ENCODE measurements around the gene PLEKHG2.

The PLEKHG2 gene

DNA sequence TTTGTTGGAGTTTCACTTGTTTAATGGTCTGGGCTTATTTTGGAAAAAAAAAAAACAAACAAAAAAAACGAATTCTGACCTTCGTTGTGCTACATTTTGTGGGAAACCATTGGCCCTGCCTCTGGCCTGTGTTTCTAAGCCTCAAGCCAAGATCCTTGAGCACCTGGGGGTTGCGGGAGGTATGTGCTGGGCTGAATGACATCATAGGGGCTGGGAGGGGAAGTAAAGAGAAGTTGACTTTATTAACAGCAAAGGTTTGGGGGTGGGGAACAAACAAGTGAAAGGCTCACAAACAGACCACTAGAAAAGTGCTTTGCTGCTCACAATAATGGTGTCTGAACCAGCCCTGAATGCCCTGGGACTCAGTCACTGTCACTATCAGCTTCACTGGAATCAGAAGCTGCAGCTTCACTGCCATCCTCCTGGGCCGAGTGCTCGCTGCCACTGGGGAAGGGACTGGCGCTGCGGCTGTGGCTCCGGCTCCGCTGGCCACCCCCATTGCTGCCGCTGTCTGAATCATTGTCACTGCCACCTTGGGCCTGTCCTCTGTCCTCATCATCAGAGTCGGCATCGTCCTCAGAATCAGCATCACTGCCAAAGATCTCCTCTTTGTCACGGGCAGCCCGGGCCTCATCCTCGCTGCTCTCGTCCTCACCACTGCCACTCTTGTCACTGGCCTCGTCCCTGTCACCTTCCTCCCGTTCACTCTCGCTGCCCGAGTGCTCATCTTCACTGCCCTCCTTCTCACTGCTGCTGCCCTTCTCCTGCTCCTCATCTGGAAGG lies 26.6 kb upstream of the PLEKHG2 start:
- TF ChIP-seq, protein P1, sequence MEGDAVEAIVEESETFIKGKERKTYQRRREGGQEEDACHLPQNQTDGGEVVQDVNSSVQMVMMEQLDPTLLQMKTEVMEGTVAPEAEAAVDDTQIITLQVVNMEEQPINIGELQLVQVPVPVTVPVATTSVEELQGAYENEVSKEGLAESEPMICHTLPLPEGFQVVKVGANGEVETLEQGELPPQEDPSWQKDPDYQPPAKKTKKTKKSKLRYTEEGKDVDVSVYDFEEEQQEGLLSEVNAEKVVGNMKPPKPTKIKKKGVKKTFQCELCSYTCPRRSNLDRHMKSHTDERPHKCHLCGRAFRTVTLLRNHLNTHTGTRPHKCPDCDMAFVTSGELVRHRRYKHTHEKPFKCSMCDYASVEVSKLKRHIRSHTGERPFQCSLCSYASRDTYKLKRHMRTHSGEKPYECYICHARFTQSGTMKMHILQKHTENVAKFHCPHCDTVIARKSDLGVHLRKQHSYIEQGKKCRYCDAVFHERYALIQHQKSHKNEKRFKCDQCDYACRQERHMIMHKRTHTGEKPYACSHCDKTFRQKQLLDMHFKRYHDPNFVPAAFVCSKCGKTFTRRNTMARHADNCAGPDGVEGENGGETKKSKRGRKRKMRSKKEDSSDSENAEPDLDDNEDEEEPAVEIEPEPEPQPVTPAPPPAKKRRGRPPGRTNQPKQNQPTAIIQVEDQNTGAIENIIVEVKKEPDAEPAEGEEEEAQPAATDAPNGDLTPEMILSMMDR (IDR thresholded peaks at IDR 0.05; ENCODE audit: borderline replicate concordance, control extremely low read depth, extremely low read depth, insufficient read depth, missing control alignments) = no peak
- in situ Hi-C loops (cut with MboI; ENCODE audit: low sequenced_read_pairs, unreplicated experiment) = no loop called here
- no peak for DNase-seq (ENCODE audit: low spot score)

DNA sequence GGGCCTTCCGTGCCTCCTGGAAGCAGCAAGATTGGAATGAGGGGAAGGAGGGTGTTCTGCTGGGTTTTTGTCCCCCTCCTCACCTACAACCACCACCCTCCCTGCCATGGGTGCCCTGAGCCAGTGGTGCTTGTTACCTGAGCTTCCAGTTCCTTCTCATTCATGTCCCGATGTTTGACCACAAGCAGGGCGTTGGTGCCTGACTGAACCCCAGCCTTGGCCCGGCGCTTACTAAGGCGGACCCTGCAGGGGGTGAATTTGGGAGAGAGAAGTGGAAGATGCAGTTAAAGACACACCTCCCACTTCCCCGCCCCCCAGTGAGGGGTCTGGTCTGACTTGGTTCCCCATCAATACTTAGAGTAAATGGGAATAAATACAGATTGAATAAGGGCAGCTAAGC lies 25.9 kb upstream of the PLEKHG2 start:
- TF ChIP-seq, protein P1 (IDR thresholded peaks at IDR 0.05; ENCODE audit: borderline replicate concordance, control extremely low read depth, extremely low read depth, insufficient read depth, missing control alignments) = no peak
- no peak for DNase-seq (ENCODE audit: low spot score)
- in situ Hi-C loops (cut with MboI; ENCODE audit: low sequenced_read_pairs, unreplicated experiment) = no loop called here

DNA sequence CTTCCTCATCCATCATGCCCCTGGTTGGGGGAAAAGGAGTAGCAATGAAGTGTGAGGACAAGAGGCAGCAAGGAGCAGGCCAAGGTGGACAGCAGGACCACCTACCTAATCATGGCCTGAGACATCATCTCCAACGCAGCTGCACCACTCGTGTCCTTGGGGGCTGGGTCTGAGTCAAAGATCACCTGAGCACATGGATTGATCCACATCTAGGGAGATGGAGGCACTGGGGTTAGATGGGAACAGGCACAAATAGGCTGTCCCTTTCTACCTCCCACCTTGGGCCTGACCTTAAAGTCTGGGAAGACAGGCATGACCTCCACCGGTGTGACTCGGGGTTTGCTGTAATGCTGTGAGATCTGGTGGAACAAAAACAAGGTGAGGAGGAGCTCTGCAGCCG lies 23.8 kb upstream of the PLEKHG2 start:
- DNase-seq (ENCODE audit: low spot score) = no peak
- in situ Hi-C loops (cut with MboI; ENCODE audit: low sequenced_read_pairs, unreplicated experiment) = no loop called here
- TF ChIP-seq, protein P1 (IDR thresholded peaks at IDR 0.05; ENCODE audit: borderline replicate concordance, control extremely low read depth, extremely low read depth, insufficient read depth, missing control alignments) = no peak

DNA sequence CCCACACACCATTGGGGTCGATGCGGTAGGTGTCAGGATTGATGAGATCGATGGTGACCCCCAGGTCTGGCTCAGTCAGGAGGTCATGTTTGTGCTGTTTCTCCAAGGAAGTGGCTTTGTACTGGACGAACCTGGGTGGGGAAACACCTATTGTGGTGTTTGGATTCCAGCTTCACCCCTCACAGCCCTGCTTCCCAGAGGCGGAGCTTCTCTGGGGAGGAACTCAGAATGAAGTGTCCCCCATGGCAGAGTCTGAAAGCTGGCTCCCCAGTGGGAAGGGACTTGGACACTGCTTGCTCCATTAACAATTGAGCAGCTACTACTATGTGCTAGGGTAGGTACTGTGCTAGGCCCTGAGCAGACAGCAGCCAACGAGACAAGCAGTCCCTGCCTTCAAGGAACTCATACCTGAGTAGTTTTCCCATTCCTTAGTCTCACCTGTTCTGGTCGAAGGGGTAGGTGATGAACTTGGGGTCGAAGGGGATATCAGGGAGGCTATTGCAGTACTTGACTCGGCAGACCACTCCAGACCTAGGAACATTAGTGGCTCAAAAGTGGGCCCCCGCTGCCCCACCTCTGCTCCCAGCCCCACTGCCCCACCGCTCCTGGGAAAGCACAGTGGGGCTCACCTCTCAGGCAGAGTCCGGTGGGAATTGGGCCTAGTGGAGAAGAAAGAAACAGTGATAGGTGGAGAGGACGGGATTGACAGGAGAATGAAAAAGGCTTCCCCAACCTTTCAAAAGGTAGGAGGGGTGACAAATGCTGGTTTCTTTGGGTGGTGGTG lies 22.6 kb upstream of the PLEKHG2 start:
- TF ChIP-seq, protein P1 (IDR thresholded peaks at IDR 0.05; ENCODE audit: borderline replicate concordance, control extremely low read depth, extremely low read depth, insufficient read depth, missing control alignments) = no peak
- no peak for DNase-seq (ENCODE audit: low spot score)
- in situ Hi-C loops (cut with MboI; ENCODE audit: low sequenced_read_pairs, unreplicated experiment) = no loop called here

DNA sequence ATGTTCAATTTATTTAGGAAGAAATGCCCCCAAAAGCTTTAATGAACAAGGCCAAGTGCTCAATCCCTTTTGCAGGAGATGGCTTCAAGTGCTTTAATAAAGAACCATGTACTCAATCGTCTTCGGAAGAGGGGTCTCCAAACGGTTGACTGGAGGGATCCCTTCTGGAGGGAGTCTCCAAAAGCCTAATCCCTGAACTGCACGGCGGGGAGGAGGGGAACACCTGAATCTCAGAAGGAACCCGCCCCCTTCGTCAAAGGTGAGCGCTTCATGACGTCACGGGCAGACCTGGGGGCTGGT lies 22.1 kb upstream of the PLEKHG2 start:
- in situ Hi-C loops (cut with MboI; ENCODE audit: low sequenced_read_pairs, unreplicated experiment) = no loop called here
- no peak for DNase-seq (ENCODE audit: low spot score)
- TF ChIP-seq, protein P1 (IDR thresholded peaks at IDR 0.05; ENCODE audit: borderline replicate concordance, control extremely low read depth, extremely low read depth, insufficient read depth, missing control alignments) = no peak

DNA sequence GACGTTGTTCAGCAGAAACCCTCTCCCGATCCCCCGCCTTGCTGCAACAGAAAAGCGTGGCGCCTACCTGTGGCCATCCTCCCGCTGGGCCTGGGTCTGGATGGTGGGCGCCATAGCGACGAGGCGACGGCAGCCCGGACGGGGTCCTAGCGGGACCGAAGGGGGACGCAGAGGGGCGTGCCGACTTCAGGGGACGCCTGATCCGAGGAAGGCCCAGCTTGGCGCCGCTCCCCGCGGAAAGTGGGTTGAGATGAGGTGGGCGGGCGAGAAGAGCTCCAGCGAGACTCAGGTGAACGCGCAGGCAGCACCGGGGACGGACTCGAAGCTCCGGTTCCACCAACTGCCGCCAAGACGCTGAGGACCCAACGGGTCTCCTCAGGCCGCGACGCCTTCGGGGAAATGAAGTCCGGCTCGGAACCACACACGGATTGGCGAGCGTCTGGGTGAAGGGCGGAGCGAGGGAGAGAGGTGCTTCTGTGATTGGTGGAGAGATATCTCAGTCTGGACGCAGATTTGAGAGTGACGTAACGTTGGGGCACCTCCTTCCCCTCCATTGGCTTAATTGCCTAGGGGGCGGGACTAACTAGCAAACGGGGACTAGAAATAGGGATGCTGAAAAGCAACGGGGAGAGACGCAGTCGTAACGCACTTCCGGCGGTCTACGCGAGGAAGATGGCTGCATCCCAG lies 21.6 kb upstream of the PLEKHG2 start, which contains the start of the genes MED29 and PAF1:
Gene MED29 (plus strand): TSS at position 628 of the 687 bp plus-strand sequence. CDS start 45 bp downstream, at position 673.
Gene PAF1 (minus strand): TSS at position 356 of the 687 bp plus-strand sequence. CDS start 242 bp downstream, at position 114.
- peak; percentile 99 for DNase-seq (ENCODE audit: low spot score)
- TF ChIP-seq, protein P1 (IDR thresholded peaks at IDR 0.05; ENCODE audit: borderline replicate concordance, control extremely low read depth, extremely low read depth, insufficient read depth, missing control alignments) = no peak
- in situ Hi-C loops (cut with MboI; ENCODE audit: low sequenced_read_pairs, unreplicated experiment) = no loop called here
